ENCODE data around the gene KRTAP4-12.

DNA sequence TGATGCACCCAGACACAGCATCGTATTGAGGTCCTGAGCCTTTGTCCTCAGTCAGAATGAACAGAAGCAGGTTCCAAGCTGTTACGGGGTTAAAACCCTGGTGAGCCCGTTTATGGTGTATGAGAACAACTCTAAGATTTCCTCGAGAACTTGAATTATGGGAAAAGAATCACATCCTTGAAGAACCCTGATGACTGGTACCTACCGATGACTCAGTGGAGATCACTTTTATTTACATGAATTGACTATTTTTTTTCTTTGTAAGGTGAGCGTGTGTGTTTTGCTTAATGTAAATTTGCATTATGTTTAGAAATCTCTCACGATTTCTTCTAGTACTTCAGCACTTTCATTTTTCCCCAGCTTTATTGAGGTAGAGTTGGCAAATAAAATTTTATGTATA lies 39.8 kb upstream of the KRTAP4-12 start:
- TF ChIP-seq SPI1 (IDR thresholded peaks at IDR 0.05; ENCODE audit: low read depth, low read length) (no peak), POLR2A (IDR thresholded peaks at IDR 0.05; ENCODE audit: low read depth, low read length) (no peak), POLR2AphosphoS5 (IDR thresholded peaks at IDR 0.05; ENCODE audit: low read depth, low read length) (no peak), POU2F2 (IDR thresholded peaks at IDR 0.05; ENCODE audit: low read depth, low read length) (no peak), TAF1 (IDR thresholded peaks at IDR 0.05; ENCODE audit: low read depth, low read length) (no peak), PAX5 (IDR thresholded peaks at IDR 0.05; ENCODE audit: insufficient read depth, low read length, severe bottlenecking) (no peak)
